ENCODE results near the gene FUOM.

The FUOM gene

GRCh38 chr10:133355266-133355665 lies 2.6 kb downstream of the FUOM start:
- TF ChIP-seq MAX (IDR thresholded peaks at IDR 0.05) (no peak), ZBTB7A (IDR thresholded peaks at IDR 0.05; ENCODE audit: low read depth) (no peak), YY1 (IDR thresholded peaks at IDR 0.05; ENCODE audit: low read depth) (no peak), NFIC (IDR thresholded peaks at IDR 0.05) (no peak), TAF1 (IDR thresholded peaks at IDR 0.05; ENCODE audit: low read depth) (no peak), CEBPB (IDR thresholded peaks at IDR 0.05) (no peak), RAD21 (IDR thresholded peaks at IDR 0.05; ENCODE audit: low read depth) (no peak)

DNA sequence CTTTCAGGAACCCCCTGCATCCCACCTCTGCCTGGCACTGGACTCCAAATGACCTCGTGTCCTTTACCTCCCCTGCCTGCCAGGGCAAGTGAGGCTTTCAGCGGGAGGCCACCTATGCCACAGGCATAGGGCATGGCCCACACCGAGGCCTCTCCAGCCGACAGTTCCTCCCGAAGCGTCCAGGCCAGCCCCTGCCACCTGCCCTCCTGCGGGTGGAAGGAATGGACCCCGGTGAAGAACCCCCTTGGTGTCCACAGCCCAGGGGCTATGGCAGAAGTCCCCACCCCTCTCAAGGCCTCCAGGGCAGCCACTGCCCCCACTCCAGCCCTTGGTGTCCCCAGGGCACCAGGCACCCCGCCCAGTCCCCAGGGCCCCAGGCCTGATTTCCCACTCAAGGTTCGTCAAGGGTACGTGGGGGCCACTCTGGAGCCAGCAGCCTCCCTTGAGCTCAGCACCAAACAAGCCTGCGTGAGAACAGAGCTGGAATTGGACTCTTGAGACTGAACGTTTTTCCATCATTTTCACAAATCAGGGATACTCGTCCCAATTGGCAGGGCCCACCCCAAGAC lies 3.1 kb downstream of the FUOM start:
- TF ChIP-seq REST (IDR thresholded peaks at IDR 0.05; ENCODE audit: low read depth) (no peak), EP300 (IDR thresholded peaks at IDR 0.05; ENCODE audit: borderline replicate concordance) (no peak), ZBTB7A (IDR thresholded peaks at IDR 0.05; ENCODE audit: low read depth) (no peak), FOXM1 (IDR thresholded peaks at IDR 0.05; ENCODE audit: borderline replicate concordance, low read depth) (no peak), YY1 (IDR thresholded peaks at IDR 0.05; ENCODE audit: low read depth) (no peak), CREB1 (IDR thresholded peaks at IDR 0.05; ENCODE audit: low read depth) (no peak)

GRCh38 chr10:133353988-133354605 lies 3.7 kb downstream of the FUOM start:
- TF ChIP-seq CREB1 (IDR thresholded peaks at IDR 0.05; ENCODE audit: low read depth) (no peak), TCF12 (IDR thresholded peaks at IDR 0.05; ENCODE audit: low read depth) (no peak), TEAD4 (IDR thresholded peaks at IDR 0.05) (no peak), RAD21 (IDR thresholded peaks at IDR 0.05; ENCODE audit: low read depth) (no peak), USF1 (IDR thresholded peaks at IDR 0.05) (no peak), ZBTB7A (IDR thresholded peaks at IDR 0.05; ENCODE audit: low read depth) (no peak), EP300 (IDR thresholded peaks at IDR 0.05; ENCODE audit: borderline replicate concordance) (no peak), EGR1 (IDR thresholded peaks at IDR 0.05) (no peak), NFIC (IDR thresholded peaks at IDR 0.05) (no peak), REST (IDR thresholded peaks at IDR 0.05; ENCODE audit: low read depth) (no peak), CEBPB (IDR thresholded peaks at IDR 0.05) (no peak), TAF1 (IDR thresholded peaks at IDR 0.05; ENCODE audit: low read depth) (no peak)

DNA sequence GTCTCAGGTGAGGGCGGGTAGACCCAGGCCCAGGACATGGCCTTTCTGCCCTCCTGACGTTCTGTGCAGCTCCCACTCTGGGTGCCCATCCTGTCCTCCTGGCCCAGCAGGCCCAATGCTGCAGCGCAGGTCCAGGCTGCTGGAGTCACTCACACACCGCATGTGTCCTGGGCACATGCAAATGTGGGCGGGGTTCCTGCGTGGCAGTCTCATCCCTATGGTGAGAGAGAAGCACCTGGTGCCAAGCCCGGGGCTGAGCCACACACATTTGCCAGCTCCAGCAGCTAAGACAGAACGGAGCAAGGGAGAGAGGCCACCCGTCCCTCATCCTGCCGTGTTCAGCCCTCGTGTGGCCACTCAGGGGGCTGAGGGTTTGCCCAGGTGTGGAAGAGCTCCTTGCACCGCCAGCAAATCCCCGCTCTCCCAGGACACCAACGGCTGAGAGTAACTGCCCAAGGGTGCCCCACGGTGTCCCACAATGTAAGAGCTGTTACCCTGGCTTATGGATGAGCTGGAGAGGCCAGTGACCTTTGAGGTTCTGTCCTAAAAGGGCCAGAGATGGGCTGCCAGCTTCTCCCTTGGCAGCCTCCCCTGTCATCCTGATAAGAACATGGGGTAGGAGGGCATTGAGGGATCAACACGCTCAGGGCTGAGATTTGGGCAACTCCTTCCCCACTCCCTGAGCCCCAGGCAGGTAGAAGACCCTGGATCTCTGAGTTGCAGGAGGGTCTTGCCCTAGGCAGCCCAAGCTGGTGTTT lies 4.4 kb downstream of the FUOM start:
- no peak for TF ChIP-seq TEAD4 (IDR thresholded peaks at IDR 0.05)
- no peak for TF ChIP-seq TCF12 (IDR thresholded peaks at IDR 0.05; ENCODE audit: low read depth)
- no peak for TF ChIP-seq CREB1 (IDR thresholded peaks at IDR 0.05; ENCODE audit: low read depth)
- no peak for TF ChIP-seq YY1 (IDR thresholded peaks at IDR 0.05; ENCODE audit: low read depth)
- no peak for TF ChIP-seq CEBPB (IDR thresholded peaks at IDR 0.05)
- TF ChIP-seq FOXM1 (IDR thresholded peaks at IDR 0.05; ENCODE audit: borderline replicate concordance, low read depth) = no peak
- TF ChIP-seq REST (IDR thresholded peaks at IDR 0.05; ENCODE audit: low read depth) = no peak

Measured in Ishikawa (cell line).